GM19452 (cell line): ENCODE data around the gene CITED2.
"Not testable (repeated sequence)": the region's sequence is repeated elsewhere in the genome, so short reads cannot be mapped to it uniquely, and the experiment has no call there.

Experiments
- ATAC-seq: cut with Tn5 transposase; IDR thresholded peaks from one replicate; pipeline ENCODE4 v1.9.1; 2021; ENCODE audit not compliant: unreplicated experiment

Gene CITED2

GRCh38 chr6:139367810-139368351, 6.6 kb downstream of the CITED2 start:
- no peak for ATAC-seq

- no peak for ATAC-seq
Observed at GRCh38 chr6:139364982-139365379, 9.5 kb downstream of the CITED2 start.

- ATAC-seq, result no peak
Observed at GRCh38 chr6:139364302-139364981, 10.0 kb downstream of the CITED2 start.

- ATAC-seq, result not testable (repeated sequence)
Observed at GRCh38 chr6:139363797-139364196, 10.7 kb downstream of the CITED2 start.

GRCh38 chr6:139363123-139363522, 11.3 kb downstream of the CITED2 start:
- ATAC-seq, result not testable (repeated sequence)

GRCh38 chr6:139361211-139361610, 13.2 kb downstream of the CITED2 start:
- ATAC-seq, result no peak

GRCh38 chr6:139356924-139357323, 17.5 kb downstream of the CITED2 start:
- no peak for ATAC-seq

- ATAC-seq, result no peak
Observed at GRCh38 chr6:139355777-139356445, 18.5 kb downstream of the CITED2 start.

GRCh38 chr6:139355172-139355571, 19.3 kb downstream of the CITED2 start:
- ATAC-seq, result no peak

- ATAC-seq, result no peak
Observed at GRCh38 chr6:139354189-139354588, 20.3 kb downstream of the CITED2 start.

- ATAC-seq, result no peak
Observed at GRCh38 chr6:139349464-139350020, 24.9 kb downstream of the CITED2 start.

- ATAC-seq, result no peak
Observed at GRCh38 chr6:139346392-139346791, 28.1 kb downstream of the CITED2 start.

GRCh38 chr6:139344186-139344963, 30.1 kb downstream of the CITED2 start:
- ATAC-seq, result no peak

- ATAC-seq, result no peak
Observed at GRCh38 chr6:139343052-139343750, 31.2 kb downstream of the CITED2 start.

- no peak for ATAC-seq
Observed at GRCh38 chr6:139341060-139341459, 33.4 kb downstream of the CITED2 start.

- ATAC-seq, result no peak
Observed at GRCh38 chr6:139338795-139339194, 35.7 kb downstream of the CITED2 start.

GRCh38 chr6:139337830-139338229, 36.6 kb downstream of the CITED2 start:
- no peak for ATAC-seq

- ATAC-seq, result no peak
Observed at GRCh38 chr6:139337001-139337400, 37.4 kb downstream of the CITED2 start.

GRCh38 chr6:139336488-139336887, 38.0 kb downstream of the CITED2 start:
- no peak for ATAC-seq

GRCh38 chr6:139335447-139336210, 38.8 kb downstream of the CITED2 start:
- no peak for ATAC-seq
